ENCODE results near the gene PCCB.

DNA sequence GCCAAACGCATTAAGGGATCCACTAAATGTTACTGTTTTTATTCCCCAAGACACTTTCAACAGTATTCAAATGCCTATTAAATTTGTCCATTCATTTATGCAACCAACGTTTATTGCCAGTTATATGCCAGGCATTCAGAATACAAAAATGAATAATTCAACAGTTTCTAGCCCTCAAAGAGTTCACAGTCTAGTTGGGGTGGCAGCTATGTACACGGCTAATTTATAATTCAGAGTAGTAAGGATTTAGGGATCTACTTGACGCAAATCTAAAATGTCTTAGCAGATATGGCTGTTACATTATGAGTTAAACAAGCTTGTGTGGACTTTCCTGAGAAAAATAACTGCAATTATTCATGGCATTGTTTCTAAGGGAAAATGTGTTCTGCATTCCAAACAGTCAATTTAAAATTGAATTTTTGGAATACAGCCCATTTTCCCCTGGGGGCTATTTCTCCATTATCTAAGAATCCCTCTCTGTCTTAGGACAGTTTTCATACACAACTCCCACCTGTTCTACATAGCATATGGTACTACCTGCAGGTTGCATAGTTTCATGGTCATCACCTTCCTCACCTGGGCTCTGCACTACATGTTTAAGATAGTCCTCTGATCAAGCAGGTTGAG, 42.5 kb upstream of the PCCB start:
- TF ChIP-seq GATA2 (IDR thresholded peaks at IDR 0.05; ENCODE audit: insufficient read depth, insufficient read length, low read depth, low read length) = no peak
- TF ChIP-seq POLR2A (IDR thresholded peaks at IDR 0.05; ENCODE audit: low read depth, low read length) = no peak
- no peak for TF ChIP-seq EZH2 (IDR thresholded peaks at IDR 0.05; ENCODE audit: borderline replicate concordance, low read depth, low read length, severe bottlenecking)
- TF ChIP-seq, protein P1, sequence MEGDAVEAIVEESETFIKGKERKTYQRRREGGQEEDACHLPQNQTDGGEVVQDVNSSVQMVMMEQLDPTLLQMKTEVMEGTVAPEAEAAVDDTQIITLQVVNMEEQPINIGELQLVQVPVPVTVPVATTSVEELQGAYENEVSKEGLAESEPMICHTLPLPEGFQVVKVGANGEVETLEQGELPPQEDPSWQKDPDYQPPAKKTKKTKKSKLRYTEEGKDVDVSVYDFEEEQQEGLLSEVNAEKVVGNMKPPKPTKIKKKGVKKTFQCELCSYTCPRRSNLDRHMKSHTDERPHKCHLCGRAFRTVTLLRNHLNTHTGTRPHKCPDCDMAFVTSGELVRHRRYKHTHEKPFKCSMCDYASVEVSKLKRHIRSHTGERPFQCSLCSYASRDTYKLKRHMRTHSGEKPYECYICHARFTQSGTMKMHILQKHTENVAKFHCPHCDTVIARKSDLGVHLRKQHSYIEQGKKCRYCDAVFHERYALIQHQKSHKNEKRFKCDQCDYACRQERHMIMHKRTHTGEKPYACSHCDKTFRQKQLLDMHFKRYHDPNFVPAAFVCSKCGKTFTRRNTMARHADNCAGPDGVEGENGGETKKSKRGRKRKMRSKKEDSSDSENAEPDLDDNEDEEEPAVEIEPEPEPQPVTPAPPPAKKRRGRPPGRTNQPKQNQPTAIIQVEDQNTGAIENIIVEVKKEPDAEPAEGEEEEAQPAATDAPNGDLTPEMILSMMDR (IDR thresholded peaks at IDR 0.05; ENCODE audit: extremely low read depth in 1 of 2, insufficient read depth in 1 of 2, low read depth in 1 of 2, low read length in 2 of 2) = no peak
- TF ChIP-seq JUN (IDR thresholded peaks at IDR 0.05; ENCODE audit: borderline replicate concordance, insufficient read depth, insufficient read length, low read depth) = no peak
- TF ChIP-seq MYC (IDR thresholded peaks at IDR 0.05; ENCODE audit: low read depth, low read length) = no peak
- TF ChIP-seq, protein P2, sequence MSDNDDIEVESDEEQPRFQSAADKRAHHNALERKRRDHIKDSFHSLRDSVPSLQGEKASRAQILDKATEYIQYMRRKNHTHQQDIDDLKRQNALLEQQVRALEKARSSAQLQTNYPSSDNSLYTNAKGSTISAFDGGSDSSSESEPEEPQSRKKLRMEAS (IDR thresholded peaks at IDR 0.05; ENCODE audit: insufficient read depth, insufficient read length) = no peak

Data from endothelial cell of umbilical vein (primary cell).